IPS-18a (cell line): ENCODE results near the gene FOXP1.

Source experiments
- H3K27ac ChIP-seq: one replicate; pipeline ENCODE4 v1.5.1; 2013; ENCODE audit warnings: low read length
- H3K27me3 ChIP-seq: one replicate; pipeline ENCODE4 v1.6.1; 2013; ENCODE audit warnings: mild to moderate bottlenecking, low read length; ENCODE audit not compliant: control insufficient read depth, insufficient read depth
- H3K36me3 ChIP-seq: one replicate; pipeline ENCODE4 v1.6.1; 2013; ENCODE audit warnings: low read depth, low read length; ENCODE audit not compliant: control insufficient read depth
- H3K4me1 ChIP-seq: one replicate; pipeline ENCODE4 v1.6.1; 2013; ENCODE audit warnings: low read depth, low read length; ENCODE audit not compliant: control insufficient read depth
- H3K4me3 ChIP-seq: one replicate; pipeline ENCODE4 v1.5.1; 2013; ENCODE audit warnings: low read length
- H3K9ac ChIP-seq: one replicate; pipeline ENCODE4 v1.6.1; 2013; ENCODE audit warnings: mild to moderate bottlenecking, low read length, moderate library complexity
- H3K9me3 ChIP-seq: one replicate; pipeline ENCODE4 v1.6.1; 2013; ENCODE audit warnings: low read depth, low read length; ENCODE audit not compliant: control insufficient read depth

The FOXP1 gene

GRCh38 chr3:70963431-70964275 lies 619.9 kb downstream of the FOXP1 start:
- peaks cover 6% of the 10 kb centered on the region for H3K36me3 ChIP-seq
- no peak overlapping the region for H3K4me3 ChIP-seq
- no peak overlapping the region for H3K27ac ChIP-seq

GRCh38 chr3:70959506-70960291 lies 623.8 kb downstream of the FOXP1 start:
- H3K27me3 ChIP-seq: no peaks in the 10 kb centered on the region
- no peak overlapping the region for H3K27ac ChIP-seq
- H3K4me1 ChIP-seq: peaks cover 5% of the 10 kb centered on the region
- peaks cover 3% of the 10 kb centered on the region for H3K36me3 ChIP-seq
- no peak overlapping the region for H3K9ac ChIP-seq
- H3K9me3 ChIP-seq: no peaks in the 10 kb centered on the region
- H3K4me3 ChIP-seq: no peak overlapping the region

More at GRCh38 chr3:70963431-70964275, 619.9 kb downstream of the FOXP1 start:
- Histone ChIP-seq H3K4me1 (peaks cover 5% of the 10 kb centered on the region), H3K27me3 (no peaks in the 10 kb centered on the region), H3K9ac (no peak overlapping the region), H3K9me3 (no peaks in the 10 kb centered on the region)

- Histone ChIP-seq H3K27ac (no peak overlapping the region), H3K9me3 (no peaks in the 10 kb centered on the region), H3K4me1 (no peaks in the 10 kb centered on the region), H3K27me3 (no peaks in the 10 kb centered on the region), H3K4me3 (no peak overlapping the region), H3K36me3 (no peaks in the 10 kb centered on the region), H3K9ac (no peak overlapping the region)
Observed at GRCh38 chr3:70952033-70952747, 631.3 kb downstream of the FOXP1 start.

- no peaks in the 10 kb centered on the region for H3K4me1 ChIP-seq
- no peak overlapping the region for H3K27ac ChIP-seq
- no peaks in the 10 kb centered on the region for H3K36me3 ChIP-seq
- no peak overlapping the region for H3K4me3 ChIP-seq
- H3K27me3 ChIP-seq: no peaks in the 10 kb centered on the region
- H3K9me3 ChIP-seq: no peaks in the 10 kb centered on the region
- no peak overlapping the region for H3K9ac ChIP-seq
Observed at GRCh38 chr3:70951316-70951715, 632.2 kb downstream of the FOXP1 start.

- H3K4me1 ChIP-seq: no peaks in the 10 kb centered on the region
- no peak overlapping the region for H3K9ac ChIP-seq
- no peaks in the 10 kb centered on the region for H3K27me3 ChIP-seq
- H3K36me3 ChIP-seq: no peaks in the 10 kb centered on the region
- no peak overlapping the region for H3K27ac ChIP-seq
- no peaks in the 10 kb centered on the region for H3K9me3 ChIP-seq
- no peak overlapping the region for H3K4me3 ChIP-seq
Observed at GRCh38 chr3:70947579-70947978, 635.9 kb downstream of the FOXP1 start.

GRCh38 chr3:70943886-70944285 lies 639.6 kb downstream of the FOXP1 start:
- Histone ChIP-seq H3K4me3 (no peak overlapping the region), H3K27ac (no peak overlapping the region)

DNA sequence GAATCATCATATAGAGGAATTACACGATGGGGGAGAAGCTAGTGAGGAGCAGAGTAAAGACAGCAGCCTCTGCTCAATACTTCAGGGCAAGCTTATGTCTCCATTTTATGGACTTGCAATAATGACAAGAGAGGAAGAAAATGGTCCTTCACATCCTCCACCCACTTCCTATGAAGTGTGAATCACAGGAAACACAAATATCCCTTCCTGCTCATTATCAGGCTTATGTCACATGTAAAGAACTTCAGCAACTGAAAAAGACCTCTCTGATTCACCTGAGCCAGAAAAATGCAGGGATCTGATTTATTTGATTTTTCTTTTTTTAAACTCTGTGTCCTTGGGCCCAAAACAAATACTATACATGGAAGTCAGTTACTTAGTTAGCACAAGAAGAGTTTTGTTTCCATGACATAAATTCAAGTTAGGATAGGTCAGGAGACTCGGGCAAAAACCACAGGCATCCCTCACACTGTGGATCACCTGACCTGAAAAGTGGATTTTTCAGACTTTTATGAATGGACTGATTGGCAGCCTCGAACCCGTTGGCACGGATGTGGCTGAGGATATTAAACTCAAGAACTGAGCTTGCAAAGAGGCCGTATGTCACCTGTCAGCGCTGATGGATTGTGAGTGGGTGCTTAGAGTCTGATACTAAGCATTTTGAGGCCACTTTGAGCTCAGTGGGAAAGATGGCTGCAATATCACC lies 650.3 kb downstream of the FOXP1 start:
- no peak overlapping the region for H3K4me3 ChIP-seq
- no peaks in the 10 kb centered on the region for H3K4me1 ChIP-seq
- no peaks in the 10 kb centered on the region for H3K36me3 ChIP-seq
- H3K9ac ChIP-seq: no peak overlapping the region
- no peaks in the 10 kb centered on the region for H3K27me3 ChIP-seq
- no peaks in the 10 kb centered on the region for H3K9me3 ChIP-seq
- no peak overlapping the region for H3K27ac ChIP-seq

More at GRCh38 chr3:70943886-70944285, 639.6 kb downstream of the FOXP1 start:
- no peaks in the 10 kb centered on the region for H3K36me3 ChIP-seq
- no peaks in the 10 kb centered on the region for H3K4me1 ChIP-seq
- H3K9ac ChIP-seq: no peak overlapping the region
- no peaks in the 10 kb centered on the region for H3K27me3 ChIP-seq
- H3K9me3 ChIP-seq: no peaks in the 10 kb centered on the region

DNA sequence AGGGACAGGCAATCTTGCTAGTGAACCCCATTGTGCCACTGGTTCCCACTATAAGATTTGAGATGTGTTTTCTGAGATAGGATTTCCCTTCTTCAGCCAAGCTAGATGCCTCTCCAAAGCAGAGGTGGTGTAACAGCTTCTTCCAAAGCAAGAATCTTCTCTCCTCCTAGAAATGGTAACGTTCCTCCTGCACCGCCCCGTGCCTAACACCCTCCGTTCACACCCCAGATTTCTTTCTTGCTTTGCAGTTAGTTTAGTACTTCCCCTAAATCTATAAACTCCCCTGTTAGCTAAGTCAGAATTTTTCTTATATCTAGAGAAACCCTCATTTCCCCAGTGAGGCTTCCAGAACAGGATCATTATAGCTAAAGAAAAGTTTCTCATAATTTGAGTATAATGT lies 653.5 kb downstream of the FOXP1 start:
- Histone ChIP-seq H3K36me3 (no peaks in the 10 kb centered on the region), H3K4me1 (no peaks in the 10 kb centered on the region), H3K4me3 (no peak overlapping the region), H3K9ac (no peak overlapping the region), H3K27me3 (no peaks in the 10 kb centered on the region), H3K27ac (no peak overlapping the region), H3K9me3 (no peaks in the 10 kb centered on the region)

GRCh38 chr3:70927239-70927638 lies 656.3 kb downstream of the FOXP1 start:
- H3K27ac ChIP-seq: no peak overlapping the region
- no peak overlapping the region for H3K4me3 ChIP-seq
- H3K36me3 ChIP-seq: no peaks in the 10 kb centered on the region
- no peaks in the 10 kb centered on the region for H3K9me3 ChIP-seq
- H3K27me3 ChIP-seq: no peaks in the 10 kb centered on the region
- no peaks in the 10 kb centered on the region for H3K4me1 ChIP-seq
- no peak overlapping the region for H3K9ac ChIP-seq

GRCh38 chr3:70926835-70927234 lies 656.7 kb downstream of the FOXP1 start:
- Histone ChIP-seq H3K4me1 (no peaks in the 10 kb centered on the region), H3K9ac (no peak overlapping the region), H3K27me3 (no peaks in the 10 kb centered on the region), H3K9me3 (no peaks in the 10 kb centered on the region), H3K36me3 (no peaks in the 10 kb centered on the region), H3K4me3 (no peak overlapping the region), H3K27ac (no peak overlapping the region)

- Histone ChIP-seq H3K27me3 (no peaks in the 10 kb centered on the region), H3K4me3 (no peak overlapping the region), H3K9ac (no peak overlapping the region), H3K4me1 (no peaks in the 10 kb centered on the region), H3K27ac (no peak overlapping the region), H3K9me3 (no peaks in the 10 kb centered on the region), H3K36me3 (no peaks in the 10 kb centered on the region)
Observed at GRCh38 chr3:70919661-70920060, 663.9 kb downstream of the FOXP1 start.
